HUDEP-2 (cell line): Measurements from ENCODE around the gene ZC2HC1B.
"Not testable (repeated sequence)": the region's sequence is repeated elsewhere in the genome, so short reads cannot be mapped to it uniquely, and the experiment has no call there.

Source experiments
- DNase-seq, 76 experiments: peaks; one replicate each; lab custom pipeline; 2025; ENCODE audit not compliant: unreplicated experiment in 76 of 76; lab: John Stamatoyannopoulos, UW

ZC2HC1B gene

DNA sequence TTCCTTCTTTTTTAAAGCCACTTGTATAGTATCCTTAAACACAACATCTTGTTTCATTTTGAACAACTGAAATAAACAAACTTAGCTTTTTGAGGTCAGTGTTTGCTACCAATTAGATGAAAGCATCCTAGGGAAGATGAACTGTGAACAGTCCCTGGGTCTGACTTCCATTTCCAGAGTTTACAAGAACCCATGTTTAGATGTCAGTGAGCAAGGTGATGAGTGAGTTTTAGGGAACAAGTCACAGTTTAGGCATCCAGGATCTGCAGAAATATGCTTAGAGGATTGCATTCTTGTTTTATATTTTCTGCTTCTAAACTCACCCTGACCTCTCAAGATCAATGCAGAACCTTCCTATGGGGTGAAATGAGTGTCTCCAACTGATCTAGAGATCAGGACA is 3.0 kb downstream of the ZC2HC1B start:
- no peak for DNase-seq

DNA sequence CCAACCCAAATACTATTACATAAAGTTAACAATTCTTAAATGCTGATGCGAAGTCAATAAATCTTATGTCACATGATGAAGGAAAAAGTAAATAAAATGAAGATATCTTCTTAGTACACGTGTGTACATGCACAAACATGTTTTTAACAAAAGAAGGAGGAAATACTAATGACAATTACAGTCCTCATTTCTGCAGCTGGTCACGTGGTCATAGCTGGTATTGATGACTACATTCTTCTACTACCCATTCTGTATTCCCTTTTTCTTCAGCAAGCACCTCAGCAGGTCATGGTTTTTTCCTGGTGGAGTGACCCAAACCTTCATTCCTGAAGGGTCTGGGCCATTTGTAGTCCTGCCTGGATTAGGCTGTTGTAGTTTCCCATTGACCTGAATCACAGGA is 4.5 kb downstream of the ZC2HC1B start:
- DNase-seq: not testable (repeated sequence)

DNA sequence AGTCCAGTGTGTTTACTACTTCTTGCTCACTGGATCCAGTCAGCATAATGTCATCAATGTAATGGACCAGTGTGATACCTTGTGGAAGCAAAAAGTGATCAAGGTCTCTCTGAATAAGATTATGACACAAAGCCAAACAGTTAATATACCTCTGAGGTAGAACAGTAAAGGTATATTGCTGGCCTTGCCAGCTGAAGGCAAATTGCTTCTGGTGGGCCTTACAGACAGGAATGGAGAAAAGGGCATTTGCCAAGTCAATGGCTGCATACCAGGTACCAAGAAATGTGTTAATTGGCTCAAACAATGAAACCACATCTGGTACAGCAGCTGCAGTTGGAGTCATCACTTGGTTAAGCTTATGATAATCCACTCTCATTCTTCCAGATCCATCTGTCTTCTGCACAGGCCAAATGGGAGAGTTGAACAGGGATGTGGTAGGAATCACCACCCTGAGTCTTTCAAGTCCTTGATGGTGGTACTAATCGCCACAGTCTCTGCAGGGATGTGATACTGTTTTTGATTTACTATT is 7.0 kb downstream of the ZC2HC1B start:
- not testable (repeated sequence) for DNase-seq

DNA sequence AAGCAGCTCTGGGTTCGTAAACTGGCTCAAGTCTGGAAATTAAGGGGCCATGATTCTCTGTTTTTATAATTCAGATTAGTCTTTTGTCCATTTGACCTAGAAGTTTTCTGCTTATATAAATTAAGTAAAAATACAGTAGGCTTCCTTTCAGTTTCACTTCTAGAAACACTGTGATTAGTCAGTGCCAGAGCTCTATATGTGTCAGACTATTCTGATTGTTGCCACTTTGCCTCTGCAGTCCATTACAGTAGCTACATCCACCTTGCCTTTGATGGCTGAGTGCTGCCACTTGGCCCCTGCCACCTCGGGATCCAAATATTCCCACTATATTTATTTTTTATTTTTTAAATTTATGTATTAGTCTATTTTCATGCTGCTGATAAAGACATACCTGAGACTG is 7.9 kb downstream of the ZC2HC1B start:
- no peak for DNase-seq

DNA sequence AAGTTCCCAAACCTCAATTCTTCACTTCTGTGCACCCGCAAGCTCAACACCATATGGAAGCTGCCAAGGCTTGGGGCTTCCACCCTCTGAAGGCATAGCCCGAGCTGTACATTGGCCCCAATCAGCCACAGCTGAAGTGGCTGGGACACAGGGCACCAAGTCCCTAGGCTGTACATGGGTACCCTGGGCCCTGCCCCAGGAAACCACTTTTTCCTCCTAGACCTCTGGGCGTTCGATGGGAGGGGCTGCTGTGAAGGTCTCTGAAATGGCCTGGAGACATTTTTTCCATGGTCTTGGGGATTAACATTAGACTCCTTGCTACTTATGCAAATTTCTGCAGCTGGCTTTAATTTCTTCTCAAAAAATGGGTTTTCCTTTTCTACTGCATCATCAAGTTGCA is 9.3 kb downstream of the ZC2HC1B start:
- not testable (repeated sequence) for DNase-seq

DNA sequence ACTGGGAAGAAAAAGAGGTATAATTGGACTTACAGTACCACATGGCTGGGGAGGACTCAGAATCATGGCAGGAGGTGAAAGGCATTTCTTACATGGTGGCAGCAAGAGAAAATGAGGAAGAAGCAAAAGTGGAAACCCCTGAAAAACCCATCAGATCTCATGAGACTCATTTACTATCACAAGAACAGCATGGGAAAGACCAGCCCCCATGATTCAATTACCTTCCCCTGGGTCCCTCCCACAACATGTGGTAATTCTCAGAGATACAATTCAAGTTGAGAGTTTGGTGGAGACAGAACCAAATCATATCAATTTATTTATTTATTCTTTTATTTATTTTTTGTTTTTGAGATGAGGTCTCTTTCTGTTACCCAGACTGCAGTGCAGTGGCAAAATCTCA is 10.2 kb downstream of the ZC2HC1B start:
- not testable (repeated sequence) for DNase-seq

DNA sequence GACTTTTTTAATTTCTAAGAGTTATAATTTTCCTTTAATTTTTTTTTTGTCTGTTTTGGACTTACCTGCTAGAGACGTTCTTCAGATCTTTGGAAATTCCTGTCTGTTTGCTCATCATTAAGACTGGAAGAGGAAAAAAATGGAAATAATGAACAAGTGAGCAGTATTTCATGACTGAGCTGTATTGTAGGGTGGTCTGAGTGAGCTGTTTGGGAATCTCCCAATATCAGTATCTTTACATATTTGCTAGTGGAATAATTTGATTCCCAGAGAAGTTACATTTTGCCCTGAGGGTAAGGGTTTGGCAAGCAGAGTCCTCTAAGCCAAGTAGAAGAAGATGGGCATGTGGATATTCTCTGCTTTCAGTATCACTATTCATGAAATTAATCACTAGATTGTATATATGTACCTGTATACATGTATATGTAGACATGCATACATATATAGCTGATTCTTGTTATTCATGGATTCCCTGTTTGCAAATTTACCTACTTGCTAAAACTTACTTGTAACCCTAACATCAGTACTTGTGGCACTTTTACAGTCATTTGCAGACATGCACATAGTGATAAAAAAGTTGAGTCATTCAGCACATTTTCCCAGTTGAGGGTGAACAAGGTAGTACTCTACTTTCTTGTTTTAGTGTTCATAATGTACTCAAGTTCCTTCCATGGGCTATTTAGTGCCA is 13.5 kb downstream of the ZC2HC1B start:
- DNase-seq: no peak

DNA sequence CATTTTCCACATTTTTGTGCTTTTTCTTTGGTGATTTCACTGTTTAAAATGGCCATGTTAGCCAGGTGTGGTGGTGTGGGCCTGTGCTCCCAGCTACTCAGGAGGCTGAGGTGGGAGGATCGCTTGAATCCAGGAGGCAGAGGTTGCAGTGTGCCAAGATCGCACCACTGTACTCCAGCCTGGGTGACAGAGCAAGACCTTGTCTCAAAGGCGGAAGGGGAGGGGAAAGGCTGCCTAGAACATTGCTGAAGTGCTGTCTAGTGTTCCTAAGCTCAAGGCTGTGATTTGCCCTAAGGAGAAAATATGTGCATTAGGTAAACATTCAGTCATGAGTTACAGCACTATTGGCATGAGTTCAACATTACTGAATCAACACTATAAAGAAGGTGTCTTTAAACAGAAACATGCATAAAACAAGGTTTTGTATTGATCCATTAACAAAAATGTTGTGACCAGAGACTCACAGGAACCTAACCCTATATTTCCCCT is 14.0 kb downstream of the ZC2HC1B start:
- DNase-seq: no peak

DNA sequence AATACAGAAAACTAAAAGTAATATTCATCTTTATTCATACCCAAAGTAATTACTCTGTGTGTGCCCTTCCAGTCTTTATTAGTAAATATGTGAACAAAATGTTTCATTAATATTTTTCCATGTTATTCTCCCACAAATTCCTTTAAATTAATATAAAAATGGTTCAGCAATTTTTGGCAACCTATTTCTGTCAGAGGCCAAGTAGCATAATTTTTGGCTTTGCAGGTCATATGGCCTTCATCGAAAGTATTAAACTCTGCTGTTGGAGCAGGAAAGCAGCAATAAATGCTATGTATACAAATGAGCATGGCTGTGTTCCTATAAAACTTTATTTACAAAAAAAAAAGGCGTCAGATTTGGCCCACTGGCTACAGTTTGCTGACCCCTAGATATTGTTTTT is 16.1 kb downstream of the ZC2HC1B start:
- DNase-seq: no peak

DNA sequence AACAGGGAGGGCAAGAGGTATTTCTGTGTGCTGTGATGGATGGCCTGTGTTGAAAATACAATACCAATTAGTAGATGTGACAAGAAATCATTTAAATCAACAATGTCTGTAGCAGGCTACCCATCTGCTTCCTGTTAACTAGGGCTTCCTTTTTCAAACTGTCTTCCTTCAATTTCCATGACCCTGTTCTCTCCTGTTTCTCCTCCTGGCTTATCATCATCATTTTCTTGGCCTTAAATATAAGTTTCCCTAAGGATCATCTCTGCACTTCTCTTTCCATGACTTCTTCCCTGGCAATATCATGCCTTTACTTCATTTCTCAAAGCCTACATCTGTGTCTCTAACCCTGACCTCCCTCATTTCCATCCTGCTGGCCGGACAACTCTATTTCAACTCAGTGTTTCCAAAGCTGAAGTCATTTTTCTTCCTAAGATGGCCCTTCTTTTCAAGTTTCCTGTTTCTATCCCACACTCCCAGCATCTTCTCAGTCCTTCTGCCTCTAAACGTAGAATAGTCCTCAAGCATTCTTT is 18.2 kb downstream of the ZC2HC1B start:
- DNase-seq: no peak

DNA sequence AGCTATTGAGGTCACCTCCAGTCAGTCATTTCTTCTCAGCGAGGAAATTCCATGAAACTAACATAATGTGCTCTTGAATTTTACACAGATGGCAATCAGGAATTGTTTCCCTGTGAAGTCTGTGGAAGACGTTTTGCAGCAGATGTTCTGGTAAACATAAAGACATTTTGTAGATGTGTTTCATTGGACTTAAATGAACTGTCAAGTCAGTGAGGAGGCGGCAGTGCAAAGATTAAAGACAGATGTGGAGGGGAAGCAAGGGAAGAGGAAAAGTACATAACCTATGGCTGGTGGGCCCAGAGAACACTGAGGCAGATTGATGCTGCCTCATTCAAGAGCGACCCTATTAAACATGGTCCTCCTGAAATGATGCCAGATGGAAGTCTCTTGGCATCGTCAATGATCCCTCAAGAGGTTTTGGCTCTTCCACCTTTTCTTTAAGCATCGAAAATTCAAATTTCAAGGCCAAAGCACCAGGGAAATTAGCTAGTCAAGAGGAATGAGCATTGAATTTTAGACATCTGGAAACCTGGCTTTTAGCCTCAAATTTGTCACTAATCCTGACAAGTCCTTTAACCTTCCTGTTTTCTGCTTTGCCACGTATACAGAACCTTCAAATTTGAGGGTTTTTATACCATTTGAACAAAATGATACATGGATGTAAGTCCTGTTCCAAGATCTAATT is 20.1 kb downstream of the ZC2HC1B start:
- DNase-seq: no peak

DNA sequence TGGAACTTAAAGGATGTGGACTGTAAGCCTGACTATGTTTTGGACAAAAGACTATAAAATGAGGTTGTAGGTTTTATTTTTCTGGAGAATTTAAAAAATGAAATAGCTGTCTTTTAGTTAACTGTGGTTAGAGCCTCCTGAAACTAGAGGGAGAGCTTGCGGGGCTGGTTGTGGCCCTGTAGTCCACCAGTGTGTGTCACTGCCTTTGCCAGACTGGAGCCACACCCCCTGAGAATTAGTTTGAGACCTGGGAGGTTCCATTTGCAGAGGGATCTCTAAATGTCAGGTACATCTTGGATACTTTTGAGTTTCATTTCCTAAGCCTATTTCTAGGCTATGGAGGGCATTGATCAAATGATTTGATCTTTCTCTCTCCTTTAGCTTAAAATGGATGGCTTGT is 20.8 kb downstream of the ZC2HC1B start:
- no peak for DNase-seq

DNA sequence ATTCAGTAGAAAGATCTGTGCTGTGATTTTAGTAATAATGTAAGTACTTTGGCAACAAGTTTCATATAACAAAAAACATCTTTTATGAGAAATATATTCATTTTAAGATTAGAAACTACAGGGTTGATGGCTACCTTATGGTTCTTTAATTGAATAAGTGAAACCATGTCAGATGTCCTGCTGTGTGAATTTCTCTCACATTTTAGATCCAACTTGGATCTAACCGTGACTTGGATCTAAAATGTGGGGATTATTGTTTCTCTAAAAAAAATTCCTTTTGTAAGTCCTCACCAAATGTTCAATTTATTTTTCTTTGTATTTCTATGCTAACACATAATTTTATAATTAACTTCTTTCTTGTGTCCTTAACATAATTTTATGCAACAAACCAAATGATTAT is 30.4 kb downstream of the ZC2HC1B start:
- no peak for DNase-seq

DNA sequence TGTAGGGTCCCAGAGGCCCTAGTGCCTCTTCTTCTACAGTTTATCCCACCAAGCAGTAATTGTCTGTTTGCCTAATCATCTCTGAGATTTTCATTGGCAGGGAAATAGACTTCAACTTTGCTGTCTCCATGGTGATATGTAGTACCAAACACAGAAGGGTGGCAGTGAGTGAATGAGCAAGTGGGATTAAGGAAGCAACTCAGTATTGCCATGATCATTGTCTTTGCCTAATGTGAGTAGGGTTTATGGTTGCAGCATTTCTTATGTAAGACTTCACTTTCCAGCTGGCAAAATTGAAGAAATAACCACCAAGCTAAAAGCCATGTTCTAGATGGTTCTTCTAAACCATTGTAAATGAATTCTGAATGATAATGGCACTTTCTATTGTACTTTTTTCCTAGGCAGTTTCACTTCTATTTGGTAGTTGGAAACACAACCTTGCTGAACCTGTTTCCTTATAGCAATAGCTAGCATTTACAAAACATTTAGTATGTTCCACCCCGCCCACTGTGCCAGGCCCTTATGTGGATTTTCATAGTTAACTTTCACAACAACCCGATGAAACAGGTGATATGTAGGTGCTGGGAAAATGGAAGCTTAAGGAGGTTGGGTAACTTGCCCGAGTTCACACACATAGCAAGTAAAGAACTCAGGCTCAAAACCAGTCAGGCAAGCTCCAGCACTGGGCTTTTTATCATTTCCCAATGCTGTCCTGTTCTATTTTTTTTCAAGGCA is 32.0 kb downstream of the ZC2HC1B start:
- DNase-seq: no peak

DNA sequence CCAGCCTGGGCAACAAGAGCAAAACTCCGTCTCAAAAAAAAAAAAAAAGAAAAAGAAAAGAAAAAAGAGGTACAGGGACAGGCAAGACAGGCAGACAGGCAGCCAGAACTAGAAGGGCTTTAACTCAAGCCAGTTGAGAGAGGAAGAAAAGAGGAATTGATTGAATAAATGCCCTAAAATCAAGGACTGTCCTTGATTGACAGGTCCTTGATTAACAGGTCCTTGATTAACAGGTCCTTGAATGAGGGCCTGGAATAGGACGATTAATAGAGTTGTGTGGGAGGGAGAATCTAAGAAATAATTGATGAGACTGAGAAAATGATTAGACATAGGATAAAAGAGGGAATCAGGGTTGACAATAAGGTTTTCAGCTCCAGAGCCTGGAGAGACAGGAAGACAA is 36.1 kb downstream of the ZC2HC1B start:
- no peak for DNase-seq

DNA sequence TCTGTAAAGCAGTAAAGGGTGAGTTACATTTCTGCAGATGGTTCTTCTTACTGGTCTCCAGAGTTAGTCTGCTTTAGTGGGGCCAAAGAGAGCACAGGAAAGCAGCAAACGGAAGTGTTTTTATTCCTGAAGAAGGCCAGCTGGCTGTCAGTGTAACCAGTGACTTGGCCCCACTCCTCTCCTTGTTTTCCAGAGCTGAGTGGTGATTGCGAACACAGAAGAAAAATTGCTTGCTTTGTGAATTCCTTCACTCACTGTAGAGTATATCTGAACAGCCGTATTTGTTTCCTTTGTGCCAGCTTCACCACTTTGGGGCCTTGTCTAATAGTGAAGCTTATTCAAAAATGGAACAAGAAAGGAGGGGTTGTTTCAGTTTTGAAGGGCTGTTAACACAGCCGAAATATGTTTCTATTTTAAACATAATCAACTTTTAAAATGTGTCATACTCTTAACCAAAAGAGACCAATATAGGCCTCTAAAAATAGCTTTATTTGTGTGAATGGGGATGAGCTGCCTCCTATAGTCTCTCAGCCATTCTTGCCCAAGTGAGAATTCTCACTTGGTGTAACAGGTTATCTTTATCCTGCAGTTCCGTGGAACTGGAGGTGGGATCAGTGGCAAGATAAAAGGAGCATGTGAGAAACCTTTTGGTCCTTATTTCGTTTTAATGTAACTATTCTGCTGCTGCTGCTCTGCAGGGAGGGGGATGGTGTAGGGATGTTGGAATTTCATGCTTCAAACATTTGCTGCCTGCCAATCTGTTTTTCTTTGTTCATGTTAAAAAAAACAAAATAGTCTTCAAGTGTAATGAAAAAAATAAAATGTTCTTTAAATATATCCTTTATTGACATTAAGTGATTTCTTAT is 37.8 kb downstream of the ZC2HC1B start:
- DNase-seq: no peak

DNA sequence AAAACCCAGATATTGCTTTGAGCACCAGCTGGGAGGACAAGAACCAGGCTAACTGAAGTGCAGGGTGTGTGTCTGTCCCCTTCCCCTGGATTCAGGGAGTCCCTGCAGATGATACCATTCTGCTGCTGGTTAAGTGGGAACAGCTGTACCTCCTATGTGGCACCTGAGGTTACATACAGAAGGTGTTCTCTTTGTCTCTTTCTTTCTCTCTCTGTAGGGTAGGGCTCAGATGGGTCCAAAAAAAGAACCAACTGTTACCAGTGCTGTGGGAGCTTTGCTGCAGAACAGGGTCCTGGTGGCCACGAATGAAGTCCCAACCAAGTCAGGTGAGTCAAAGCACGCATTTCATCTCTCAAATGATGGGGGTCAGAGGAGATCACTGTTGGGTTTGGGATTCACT is 38.6 kb downstream of the ZC2HC1B start:
- DNase-seq: no peak

DNA sequence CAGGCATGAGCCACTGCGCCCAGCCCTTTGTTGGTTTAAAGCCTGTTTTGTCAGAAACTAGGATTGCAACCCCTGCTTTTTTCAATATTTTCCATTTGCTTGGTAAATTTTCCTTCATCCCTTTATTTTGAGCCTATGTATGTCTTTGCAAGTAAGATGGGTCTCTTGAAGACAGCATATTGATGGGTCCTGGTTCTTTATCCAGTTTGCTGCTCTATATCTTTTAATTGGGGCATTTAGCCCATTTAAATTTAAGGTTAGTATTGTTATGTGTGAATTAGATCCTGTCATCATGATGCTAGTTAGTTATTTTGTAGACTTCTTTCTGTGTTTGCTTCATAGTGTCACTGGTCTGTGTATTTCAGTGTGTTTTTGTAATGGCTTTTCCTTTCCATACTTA is 46.8 kb downstream of the ZC2HC1B start:
- no peak for DNase-seq

DNA sequence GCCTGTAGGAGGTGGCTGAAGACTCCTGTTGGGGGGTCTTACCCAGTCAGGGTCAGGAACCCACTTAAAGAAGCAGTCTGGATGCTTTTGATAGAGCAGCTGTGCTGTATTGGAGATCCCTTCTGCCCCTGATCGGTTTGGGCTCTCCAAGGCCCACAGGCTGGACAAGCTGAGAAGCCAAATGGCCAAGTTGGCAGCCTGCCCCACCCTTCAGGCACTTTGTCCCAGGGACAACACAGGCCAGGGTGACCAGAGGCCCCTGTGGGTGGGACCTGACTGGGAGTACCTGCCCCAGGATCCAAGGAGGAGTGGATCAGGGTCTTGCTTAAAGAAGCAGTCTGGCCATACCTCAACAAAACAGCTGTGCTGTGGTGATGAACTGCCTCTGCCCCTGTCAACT is 48.4 kb downstream of the ZC2HC1B start:
- no peak for DNase-seq

DNA sequence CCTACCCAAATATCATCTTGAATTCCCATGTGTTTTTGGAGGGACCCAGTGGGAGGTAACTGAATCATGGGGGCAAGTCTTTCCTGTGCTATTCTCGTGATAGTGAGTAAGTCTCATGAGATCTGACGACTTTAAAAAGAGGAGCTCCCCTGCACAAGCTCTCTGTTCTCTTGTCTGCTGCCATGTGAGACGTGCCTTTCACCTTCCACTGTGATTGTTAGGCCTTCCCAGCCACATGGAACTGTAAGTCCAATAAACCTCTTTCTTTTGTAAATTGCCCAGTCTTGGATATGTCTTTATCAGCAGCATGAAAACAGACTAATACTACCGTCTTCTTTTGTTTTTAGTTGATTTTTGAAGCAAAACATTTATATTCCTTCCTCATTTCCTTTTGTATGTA is 52.8 kb downstream of the ZC2HC1B start:
- DNase-seq: not testable (repeated sequence)
